H9 (cell line): Measurements from ENCODE around the gene PHACTR1. TPM values are rescaled to one million over a fixed set of nuclear protein-coding genes. Genes with fewer than 3 reads are reported as not detected.

ENCODE experiments used
- DNase-seq: peaks from one replicate; pipeline ENCODE4 v3.0.0-alpha.2; 2017
- H2AFZ ChIP-seq: one replicate; pipeline ENCODE4 v1.6.1; 2013; ENCODE audit warnings: mild to moderate bottlenecking, low read length, control low read depth, moderate library complexity
- H2AK5ac ChIP-seq: 2 replicates; pipeline ENCODE4 v1.6.1; 2013; ENCODE audit warnings: low read length, control low read depth, mixed read lengths; ENCODE audit not compliant: insufficient read length
- H2BK120ac ChIP-seq: one replicate; pipeline ENCODE4 v1.6.1; 2013; ENCODE audit warnings: low read depth, mild to moderate bottlenecking, low read length, control low read depth, inconsistent platforms; ENCODE audit not compliant: poor library complexity, severe bottlenecking
- H2BK12ac ChIP-seq: 2 replicates; pipeline ENCODE4 v1.6.1; 2013; ENCODE audit warnings: low read length, control low read depth, mixed read lengths, low read depth; ENCODE audit not compliant: insufficient read length
- H2BK15ac ChIP-seq: 2 replicates; pipeline ENCODE4 v1.6.1; 2013; ENCODE audit warnings: low read depth, low read length, control low read depth
- H2BK20ac ChIP-seq: one replicate; pipeline ENCODE4 v1.6.1; 2013; ENCODE audit warnings: low read depth, mild to moderate bottlenecking, low read length, control low read depth, inconsistent platforms; ENCODE audit not compliant: poor library complexity, severe bottlenecking
- H2BK5ac ChIP-seq: 2 replicates; pipeline ENCODE4 v1.6.1; 2013; ENCODE audit warnings: low read length, control low read depth, mixed read lengths; ENCODE audit not compliant: insufficient read length
- H3K14ac ChIP-seq: 2 replicates; pipeline ENCODE4 v1.6.1; 2013; ENCODE audit warnings: low read length, control low read depth; ENCODE audit not compliant: insufficient read depth
- H3K18ac ChIP-seq: 2 replicates; pipeline ENCODE4 v1.6.1; 2013; ENCODE audit warnings: low read depth, mild to moderate bottlenecking, mixed read lengths, low read length, control low read depth; ENCODE audit not compliant: insufficient read length
- H3K23ac ChIP-seq: 2 replicates; pipeline ENCODE4 v1.6.1; 2013; ENCODE audit warnings: low read length, control low read depth, mixed read lengths, low read depth; ENCODE audit not compliant: insufficient read length
- H3K23me2 ChIP-seq: 2 replicates; pipeline ENCODE4 v1.6.1; 2013; ENCODE audit warnings: low read depth, mild to moderate bottlenecking, mixed read lengths, low read length, control low read depth; ENCODE audit not compliant: insufficient read length, poor library complexity, severe bottlenecking
- H3K27ac ChIP-seq: 2 replicates; pipeline ENCODE4 v1.5.1; 2013; ENCODE audit warnings: low read length, control low read depth, mixed read lengths, low read depth; ENCODE audit not compliant: insufficient read length
- H3K27me3 ChIP-seq: 2 replicates; pipeline ENCODE4 v1.6.1; 2013; ENCODE audit warnings: low read length, control low read depth, inconsistent platforms; ENCODE audit not compliant: insufficient read depth
- H3K4ac ChIP-seq: 2 replicates; pipeline ENCODE4 v1.6.1; 2013; ENCODE audit warnings: low read depth, mild to moderate bottlenecking, control low read depth, inconsistent platforms, low read length, moderate library complexity
- H3K4me1 ChIP-seq: 2 replicates; pipeline ENCODE4 v1.6.1; 2013; ENCODE audit warnings: low read length, control low read depth, inconsistent platforms; ENCODE audit not compliant: insufficient read depth
- H3K4me2 ChIP-seq: 2 replicates; pipeline ENCODE4 v1.6.1; 2013; ENCODE audit warnings: low read length, control low read depth, mixed read lengths; ENCODE audit not compliant: insufficient read length, insufficient read depth
- H3K56ac ChIP-seq: 2 replicates; pipeline ENCODE4 v1.6.1; 2013; ENCODE audit warnings: low read depth, mild to moderate bottlenecking, mixed read lengths, low read length, control low read depth; ENCODE audit not compliant: insufficient read length
- H3K79me1 ChIP-seq: 2 replicates; pipeline ENCODE4 v1.6.1; 2013; ENCODE audit warnings: low read depth, mild to moderate bottlenecking, moderate library complexity, low read length, control low read depth, inconsistent platforms; ENCODE audit not compliant: insufficient read depth, poor library complexity, severe bottlenecking
- H3K79me2 ChIP-seq: 2 replicates; pipeline ENCODE4 v1.6.1; 2013; ENCODE audit warnings: low read length, control low read depth, inconsistent platforms; ENCODE audit not compliant: insufficient read depth
- H3K9ac ChIP-seq: 2 replicates; pipeline ENCODE4 v1.6.1; 2013; ENCODE audit warnings: low read length, control low read depth, mixed read lengths; ENCODE audit not compliant: insufficient read length; ENCODE audit errors: extremely low read depth
- H3K9me3 ChIP-seq: one replicate; pipeline ENCODE4 v1.6.1; 2013; ENCODE audit warnings: low read depth, low read length, inconsistent platforms; ENCODE audit not compliant: control insufficient read depth
- H3T11ph ChIP-seq: one replicate; pipeline ENCODE4 v1.6.1; 2013; ENCODE audit warnings: mild to moderate bottlenecking, low read length, control low read depth, inconsistent platforms
- H4K20me1 ChIP-seq: one replicate; pipeline ENCODE4 v1.6.1; 2013; ENCODE audit not compliant: control insufficient read depth, insufficient read length, insufficient read depth
- H4K5ac ChIP-seq: 2 replicates; pipeline ENCODE4 v1.6.1; 2013; ENCODE audit warnings: low read depth, mild to moderate bottlenecking, mixed read lengths, low read length, control low read depth; ENCODE audit not compliant: insufficient read length
- H4K8ac ChIP-seq: replicated peaks from 2 replicates; pipeline ENCODE4 v1.6.1; 2013; ENCODE audit warnings: low read length, control low read depth, mixed read lengths, low read depth; ENCODE audit not compliant: insufficient read length
- H4K91ac ChIP-seq: 2 replicates; pipeline ENCODE4 v1.6.1; 2013; ENCODE audit warnings: low read depth, mild to moderate bottlenecking, moderate library complexity, mixed read lengths, low read length, control low read depth; ENCODE audit not compliant: insufficient read length
- H3K27ac Mint-ChIP-seq, 3 experiments: 2 replicates in 2 of 3; 3 replicates in 1 of 3; pipeline ENCODE4 v1.8.0; 2020 to 2021; ENCODE audit warnings: mixed read lengths in 3 of 3, mild to moderate bottlenecking in 1 of 3, moderate library complexity in 1 of 3
- H3K27me3 Mint-ChIP-seq: 2 replicates; pipeline ENCODE4 v1.8.0; 2021; ENCODE audit warnings: low read depth, mild to moderate bottlenecking, moderate library complexity, mixed read lengths
- H3K36me3 Mint-ChIP-seq, 3 experiments: 2 replicates in 2 of 3; 3 replicates in 1 of 3; pipeline ENCODE4 v1.8.0; 2020 to 2021; ENCODE audit warnings: low read depth in 3 of 3, mixed read lengths in 3 of 3; ENCODE audit not compliant: insufficient read depth in 1 of 3
- H3K4me1 Mint-ChIP-seq, 2 experiments: 2 replicates each; pipeline ENCODE4 v1.8.0; 2020; ENCODE audit warnings: mixed read lengths in 2 of 2
- H3K4me3 Mint-ChIP-seq, 2 experiments: 2 replicates in 1 of 2; 3 replicates in 1 of 2; pipeline ENCODE4 v1.8.0; 2020 to 2021; ENCODE audit warnings: mild to moderate bottlenecking in 2 of 2, mixed read lengths in 2 of 2, moderate library complexity in 1 of 2
- H3K9me3 Mint-ChIP-seq, 2 experiments: 2 replicates in 1 of 2; 3 replicates in 1 of 2; pipeline ENCODE4 v1.8.0; 2020; ENCODE audit warnings: mild to moderate bottlenecking in 2 of 2, mixed read lengths in 2 of 2, moderate library complexity in 1 of 2
- CTCF ChIP-seq: fragments of 200-600 bp; sonication (generic); conservative IDR thresholded peaks from 3 replicates; pipeline ENCODE4 v1.8.0; 2021; ENCODE audit warnings: antibody characterized with exemption, mild to moderate bottlenecking
- WGBS: extraction: QIAGEN DNeasy Blood & Tissue Kit; methylation state at CpG from one replicate; pipeline ENCODE4 v1.1.7; 2013; ENCODE audit warnings: missing lambda C conversion rate, low lambda C conversion rate, mixed read lengths; ENCODE audit not compliant: insufficient read length; ENCODE audit errors: extremely low coverage; 5-methylcytosine and 5-hydroxymethylcytosine counted together
- total RNA-seq: library from RNA; stranded (reverse); gene quantifications from 2 replicates; pipeline ENCODE4 v1.2.1, GENCODE V29; 2021

The PHACTR1 gene
- total RNA-seq, 1 experiment from 2014 or later, result 15.9 TPM

DNA sequence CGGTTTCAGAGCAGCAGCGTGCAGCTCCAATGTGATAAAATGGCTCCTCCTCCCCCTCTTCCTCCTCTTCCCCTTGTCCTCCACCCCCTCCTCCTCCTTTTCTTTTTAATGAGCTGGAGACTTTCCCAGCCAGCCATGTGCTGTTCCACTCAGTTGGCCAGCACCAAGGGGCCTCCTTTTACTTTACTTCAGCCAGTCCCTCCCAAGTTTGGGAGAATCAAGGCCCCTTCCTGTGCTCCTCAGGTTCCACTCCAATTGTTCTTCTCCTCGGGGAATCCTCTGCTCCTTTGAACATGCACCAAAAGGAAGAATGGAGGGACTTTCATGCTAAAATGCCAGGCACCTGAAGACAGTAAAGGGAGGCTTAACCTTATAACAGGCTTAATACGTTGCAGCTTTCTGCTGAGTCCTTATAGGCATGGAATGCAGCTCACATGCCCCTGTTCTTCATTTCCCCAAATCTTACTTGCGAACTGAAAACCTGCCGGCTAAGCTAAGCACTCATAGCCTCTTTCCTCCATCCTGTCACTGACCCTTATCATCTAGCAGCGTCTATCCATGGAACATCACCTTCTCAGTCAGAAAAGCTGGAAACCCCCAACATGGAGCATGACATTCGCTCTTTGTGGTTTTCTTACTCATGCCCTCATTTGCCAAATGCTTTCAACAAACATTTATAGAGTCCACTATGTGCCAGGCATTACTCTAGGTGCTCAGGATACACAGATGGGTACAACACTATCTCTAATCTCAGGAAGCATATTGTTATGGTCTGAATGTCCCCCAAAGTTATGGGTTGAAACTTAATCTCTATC, 170.6 kb downstream of the PHACTR1 start:
- no peak overlapping the region for H2BK12ac ChIP-seq
- peak; percentile 65 for DNase-seq
- TF ChIP-seq CTCF, result no peak
- no CpG with 5 or more reads among the region's 8 CpGs for WGBS
- H3K9ac ChIP-seq, result no peak overlapping the region
- H4K8ac ChIP-seq, result no peak overlapping the region
- no peaks in the 10 kb centered on the region for H3K9me3 ChIP-seq
- peak overlapping the region in 2 of 3 experiments; percentile 95 to 96; a peak in 5 of 7 replicates for H3K27ac Mint-ChIP-seq
- H3K23me2 ChIP-seq, result no peaks in the 10 kb centered on the region
- no peak overlapping the region for H3K4ac ChIP-seq
- H3T11ph ChIP-seq, result no peak overlapping the region
- no peak overlapping the region for H3K27ac ChIP-seq
- no peak overlapping the region for H2BK120ac ChIP-seq
- H3K4me1 ChIP-seq, result peaks cover 5% of the 10 kb centered on the region; the same call in 1 of the 2 replicates
- peak overlapping the region; percentile 15 for H3K4me2 ChIP-seq
- no peaks in the 10 kb centered on the region for H3K27me3 Mint-ChIP-seq
- no peak overlapping the region for H4K91ac ChIP-seq
- H3K4me3 Mint-ChIP-seq, result peak overlapping the region; percentile 41 to 51; a peak in 4 of 5 replicates
- H2AFZ ChIP-seq, result no peak overlapping the region
- no peak overlapping the region for H2AK5ac ChIP-seq
- peaks cover 26 to 33% of the 10 kb centered on the region in 2 experiments for H3K9me3 Mint-ChIP-seq
- no peak overlapping the region for H3K14ac ChIP-seq
- H3K79me2 ChIP-seq, result no peaks in the 10 kb centered on the region
- peaks cover 19 to 24% of the 10 kb centered on the region in 2 experiments for H3K4me1 Mint-ChIP-seq
- H2BK5ac ChIP-seq, result no peak overlapping the region
- no peak overlapping the region for H3K23ac ChIP-seq
- no peak overlapping the region for H4K5ac ChIP-seq
- H4K20me1 ChIP-seq, result no peaks in the 10 kb centered on the region
- no peaks in the 10 kb centered on the region for H3K27me3 ChIP-seq
- peaks cover 17 to 36% (median 29%) of the 10 kb centered on the region in 3 experiments for H3K36me3 Mint-ChIP-seq
- H2BK15ac ChIP-seq, result no peak overlapping the region
- no peak overlapping the region for H2BK20ac ChIP-seq
- H3K79me1 ChIP-seq, result no peaks in the 10 kb centered on the region
- peak overlapping the region; percentile 15 for H3K18ac ChIP-seq
- H3K56ac ChIP-seq, result no peak overlapping the region
